Measurements from ENCODE around the gene EPB41L4B.
"Not testable (repeated sequence)": the region's sequence is repeated elsewhere in the genome, so short reads cannot be mapped to it uniquely, and the experiment has no call there.

EPB41L4B gene

DNA sequence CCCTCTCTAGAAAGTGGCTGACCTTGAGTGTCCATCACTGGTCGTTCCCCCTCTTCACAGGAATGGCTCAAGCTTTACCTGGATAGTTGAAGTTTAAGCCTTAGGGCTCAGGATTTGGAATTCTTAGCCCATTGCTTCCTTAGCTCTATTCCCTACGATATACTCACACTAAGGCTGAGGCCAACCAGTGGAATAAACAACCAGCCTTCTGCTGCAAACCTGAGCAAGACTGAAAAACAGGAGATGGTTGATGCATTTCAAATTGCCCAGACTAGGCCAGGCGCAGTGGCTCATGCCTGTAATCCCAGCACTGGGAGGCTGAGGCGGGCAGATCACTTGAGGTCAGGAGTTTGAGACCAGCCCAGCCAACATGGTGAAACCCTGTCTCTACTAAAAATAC, 194.2 kb downstream of the EPB41L4B start:
- in situ Hi-C loops (cut with MboI; ENCODE audit: low sequenced_read_pairs): not testable (repeated sequence)

DNA sequence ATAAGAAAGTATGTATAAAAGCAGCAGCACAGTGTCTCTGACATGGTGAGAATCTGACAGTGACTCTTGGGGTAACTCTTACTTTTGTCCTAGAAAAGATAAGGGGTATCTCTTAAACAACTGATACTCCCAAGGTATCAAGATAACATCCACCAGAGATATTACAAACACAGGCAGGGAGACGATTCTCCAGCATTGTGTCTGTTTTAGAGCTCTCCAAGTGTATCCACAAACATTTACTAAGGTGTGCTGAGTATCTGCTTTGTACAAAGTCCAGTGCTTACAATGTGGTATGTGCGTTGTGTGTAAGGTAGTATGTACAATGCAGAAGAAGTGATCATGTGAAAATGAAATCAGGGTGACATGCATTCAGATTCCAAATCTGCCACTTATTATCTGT, 196.7 kb downstream of the EPB41L4B start:
- in situ Hi-C loops (cut with MboI; ENCODE audit: low sequenced_read_pairs): no loop called here

DNA sequence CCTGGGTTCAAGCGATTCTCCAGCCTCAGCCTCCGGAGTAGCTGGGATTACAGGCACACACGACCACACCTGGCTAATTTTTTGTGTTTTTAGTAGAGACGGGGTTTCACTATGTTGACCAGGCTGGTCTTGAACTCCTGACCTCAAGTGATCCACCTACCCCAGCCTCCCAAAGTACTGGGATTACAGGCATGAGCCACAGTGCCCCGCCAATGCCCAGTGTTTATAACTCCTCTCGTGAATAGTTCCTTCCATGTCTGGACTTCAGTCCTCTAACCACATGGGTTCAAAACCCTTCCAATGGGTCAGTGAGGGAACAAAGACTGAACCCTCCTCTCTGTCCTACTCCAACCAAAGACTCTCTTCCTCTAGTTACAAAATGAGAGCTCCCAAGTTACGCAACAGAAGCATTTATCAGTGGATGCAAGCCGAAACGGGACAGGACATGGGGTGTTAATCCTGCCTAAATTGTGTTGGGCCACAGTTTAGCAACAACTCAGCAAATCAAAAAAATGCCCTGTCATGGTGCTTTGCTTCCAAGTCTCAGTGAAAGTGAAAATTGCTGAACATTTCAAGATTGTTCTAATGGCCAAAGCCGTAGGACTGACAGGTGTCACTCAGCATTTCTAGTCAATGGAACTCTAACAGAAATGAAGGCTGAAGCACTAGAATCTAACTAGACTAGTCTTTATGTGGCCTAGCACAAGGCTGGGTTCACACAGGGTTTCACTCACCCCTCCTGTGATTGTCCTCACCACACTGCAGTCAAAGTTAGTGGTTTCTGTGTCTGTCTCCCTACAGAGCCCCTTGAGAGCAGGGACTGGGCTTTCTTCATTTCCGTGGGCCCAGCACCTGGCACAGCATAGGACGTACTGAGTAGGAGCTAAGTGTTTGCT, 197.9 kb downstream of the EPB41L4B start:
- in situ Hi-C loops (cut with MboI; ENCODE audit: low sequenced_read_pairs): no loop called here

Data from HL-60/S4 (cell line).